COLO668 (cell line): ENCODE measurements around the gene CEACAM1.
"Not testable (repeated sequence)": the region's sequence is repeated elsewhere in the genome, so short reads cannot be mapped to it uniquely, and the experiment has no call there.

ENCODE experiments used
- DNase-seq: peaks from one replicate; lab custom pipeline; 2025; ENCODE audit not compliant: unreplicated experiment; lab: John Stamatoyannopoulos, UW

The CEACAM1 gene

GRCh38 chr19:42477933-42478332, 50.3 kb downstream of the CEACAM1 start:
- DNase-seq = no peak

- no peak for DNase-seq
Observed at GRCh38 chr19:42477117-42477516, 51.2 kb downstream of the CEACAM1 start.

GRCh38 chr19:42475366-42475765, 52.9 kb downstream of the CEACAM1 start:
- DNase-seq = no peak

- DNase-seq = no peak
Observed at GRCh38 chr19:42474743-42475142, 53.5 kb downstream of the CEACAM1 start.

GRCh38 chr19:42473686-42474085, 54.6 kb downstream of the CEACAM1 start:
- no peak for DNase-seq

- no peak for DNase-seq
Observed at GRCh38 chr19:42472402-42473147, 55.7 kb downstream of the CEACAM1 start.

GRCh38 chr19:42471554-42472249, 56.6 kb downstream of the CEACAM1 start:
- DNase-seq = no peak

GRCh38 chr19:42469311-42470235, 58.7 kb downstream of the CEACAM1 start:
- no peak for DNase-seq

- no peak for DNase-seq
Observed at GRCh38 chr19:42468273-42468796, 59.9 kb downstream of the CEACAM1 start.

- DNase-seq = no peak
Observed at GRCh38 chr19:42467183-42467760, 61.0 kb downstream of the CEACAM1 start.

GRCh38 chr19:42466521-42467182, 61.6 kb downstream of the CEACAM1 start:
- no peak for DNase-seq

GRCh38 chr19:42465827-42466280, 62.4 kb downstream of the CEACAM1 start:
- DNase-seq = no peak

- DNase-seq = no peak
Observed at GRCh38 chr19:42461700-42462324, 66.5 kb downstream of the CEACAM1 start.

- DNase-seq = not testable (repeated sequence)
Observed at GRCh38 chr19:42461231-42461630, 67.0 kb downstream of the CEACAM1 start.

- DNase-seq = no peak
Observed at GRCh38 chr19:42459926-42460325, 68.4 kb downstream of the CEACAM1 start.
